Chondrocyte (in vitro differentiated cells): ENCODE data around the gene RAX2. TPM values are rescaled to one million over a fixed set of nuclear protein-coding genes. Genes with fewer than 3 reads are reported as not detected.
A peak's percentile ranks its signal among the peaks of the same experiment; 100 is the strongest.
"Not testable (repeated sequence)": the region's sequence is repeated elsewhere in the genome, so short reads cannot be mapped to it uniquely, and the experiment has no call there.

Source experiments
- DNase-seq: peaks from one replicate; pipeline ENCODE4 v3.0.0; 2021; ENCODE audit warnings: mixed read lengths, low spot score
- H3K27ac Mint-ChIP-seq: one replicate; pipeline ENCODE4 v1.8.0; 2021; ENCODE audit warnings: mild to moderate bottlenecking, moderate library complexity, mixed read lengths; ENCODE audit not compliant: unreplicated experiment
- H3K27me3 Mint-ChIP-seq: 2 replicates; pipeline ENCODE4 v1.8.0; 2021; ENCODE audit warnings: low read depth, mixed read lengths
- H3K36me3 Mint-ChIP-seq: 2 replicates; pipeline ENCODE4 v1.8.0; 2021; ENCODE audit warnings: low read depth, mixed read lengths
- H3K4me1 Mint-ChIP-seq: 2 replicates; pipeline ENCODE4 v1.8.0; 2021; ENCODE audit warnings: low read depth, mild to moderate bottlenecking, mixed read lengths
- H3K4me3 Mint-ChIP-seq: one replicate; pipeline ENCODE4 v1.8.0; 2021; ENCODE audit warnings: mild to moderate bottlenecking, moderate library complexity, mixed read lengths; ENCODE audit not compliant: unreplicated experiment
- H3K9me3 Mint-ChIP-seq: 2 replicates; pipeline ENCODE4 v1.8.0; 2021; ENCODE audit warnings: low read depth, mixed read lengths
- CTCF ChIP-seq: fragments of 200-600 bp; sonication (generic); IDR thresholded peaks from 2 replicates; pipeline ENCODE4 v1.5.0; 2021; ENCODE audit warnings: antibody characterized with exemption, mild to moderate bottlenecking, moderate library complexity
- total RNA-seq: library from RNA; stranded (reverse); gene quantifications from 3 replicates; pipeline ENCODE4 v1.2.1, GENCODE V29; 2021

RAX2 gene
- total RNA-seq, 1 donor from 2014 or later, result not detected

- Mint-ChIP-seq H3K27ac (no peak overlapping the region), H3K4me3 (no peak overlapping the region), H3K27me3 (no peaks in the 10 kb centered on the region), H3K4me1 (peaks cover 10% of the 10 kb centered on the region), H3K36me3 (peaks cover 8% of the 10 kb centered on the region), H3K9me3 (no peaks in the 10 kb centered on the region)
- no peak for TF ChIP-seq CTCF
- no peak for DNase-seq
Observed at GRCh38 chr19:3767050-3767449, 5.0 kb downstream of the RAX2 start.

- Mint-ChIP-seq H3K9me3 (no peaks in the 10 kb centered on the region), H3K27me3 (no peaks in the 10 kb centered on the region), H3K36me3 (peaks cover 8% of the 10 kb centered on the region), H3K27ac (no peak overlapping the region), H3K4me1 (peaks cover 15% of the 10 kb centered on the region), H3K4me3 (no peak overlapping the region)
- TF ChIP-seq CTCF, result no peak
- DNase-seq, result no peak
Observed at GRCh38 chr19:3766520-3766919, 5.5 kb downstream of the RAX2 start.

GRCh38 chr19:3765757-3766156 is 6.3 kb downstream of the RAX2 start:
- not testable (repeated sequence) for H3K36me3 Mint-ChIP-seq

GRCh38 chr19:3765121-3765520 is 6.9 kb downstream of the RAX2 start:
- Mint-ChIP-seq H3K27ac (no peak overlapping the region), H3K9me3 (no peaks in the 10 kb centered on the region), H3K4me3 (no peak overlapping the region), H3K36me3 (peaks cover 8% of the 10 kb centered on the region), H3K27me3 (no peaks in the 10 kb centered on the region), H3K4me1 (peaks cover 24% of the 10 kb centered on the region)
- DNase-seq, result no peak
- no peak for TF ChIP-seq CTCF

More at GRCh38 chr19:3765757-3766156, 6.3 kb downstream of the RAX2 start:
- not testable (repeated sequence) for H3K27me3 Mint-ChIP-seq, H3K4me3 Mint-ChIP-seq, DNase-seq, H3K27ac Mint-ChIP-seq, H3K9me3 Mint-ChIP-seq
- peaks cover 22% of the 10 kb centered on the region for H3K4me1 Mint-ChIP-seq

GRCh38 chr19:3762501-3763459 is 9.2 kb downstream of the RAX2 start, which contains the start of gene MRPL54:
Gene MRPL54 (plus strand): TSS chr19:3762682. CDS start chr19:3762701, 19 bp downstream.
- H3K4me3 Mint-ChIP-seq, result peak within 1 kb of the TSS; percentile 100
- no peak for TF ChIP-seq CTCF
- H3K9me3 Mint-ChIP-seq, result no peaks in the 10 kb centered on the region
- peak; percentile 100 for DNase-seq
- H3K36me3 Mint-ChIP-seq, result peaks cover 6% of the 10 kb centered on the region
- no peaks in the 10 kb centered on the region for H3K27me3 Mint-ChIP-seq
- peaks cover 28% of the 10 kb centered on the region for H3K4me1 Mint-ChIP-seq
- peak within 1 kb of the TSS; percentile 99 for H3K27ac Mint-ChIP-seq
